Left ventricle myocardium inferior (tissue), 1 donor: Measurements from ENCODE around the gene ZNF385D. TPM values are rescaled to one million over a fixed set of nuclear protein-coding genes. Genes with fewer than 3 reads are reported as not detected.

Source experiments
- DNase-seq: peaks from one replicate; pipeline ENCODE4 v3.0.0-alpha.2; 2020
- H3K27ac ChIP-seq: fragments of 200-600 bp; replicated peaks from 2 replicates; pipeline ENCODE4 v1.8.0; 2021
- H3K27me3 ChIP-seq: fragments of 200-600 bp; 2 replicates; pipeline ENCODE4 v1.8.0; 2021; ENCODE audit warnings: low read depth
- H3K36me3 ChIP-seq: fragments of 200-600 bp; 2 replicates; pipeline ENCODE4 v1.8.0; 2021
- H3K4me1 ChIP-seq: fragments of 200-600 bp; 2 replicates; pipeline ENCODE4 v1.8.0; 2021
- H3K4me3 ChIP-seq: fragments of 200-600 bp; 2 replicates; pipeline ENCODE4 v1.8.0; 2021; ENCODE audit warnings: mild to moderate bottlenecking, moderate library complexity
- H3K9me3 ChIP-seq: fragments of 200-600 bp; replicated peaks from 2 replicates; pipeline ENCODE4 v1.8.0; 2021
- CTCF ChIP-seq: fragments of 200-600 bp; IDR thresholded peaks from 2 replicates; pipeline ENCODE4 v1.8.0; 2021; ENCODE audit warnings: antibody characterized with exemption, mild to moderate bottlenecking, borderline replicate concordance
- intact Hi-C: fragments of 100-400 bp; cut with micrococcal nuclease; formaldehyde crosslinking; loops from one replicate; pipeline ENCODE4 v1.11.0; 2022
- total RNA-seq: library from RNA; stranded (reverse); fragmentation: NEBNext Ultra II Directional; extraction: Animal tissue kit (Norgen Biotek cat#: 25700); gene quantifications from one replicate; pipeline ENCODE4 v1.2.1, GENCODE V29; 2021
- donor health status: DM: no; HTN: yes; CAD: no; lungs with severe emphysema.

ZNF385D gene
- total RNA-seq, 1 donor from 2014 or later: 2.3 TPM

GRCh38 chr3:21744793-21745192 lies 6.2 kb downstream of the ZNF385D start:
- no peaks in the 10 kb centered on the region for H3K9me3 ChIP-seq
- H3K27me3 ChIP-seq: peaks cover 3% of the 10 kb centered on the region
- peak overlapping the region; percentile 29 for H3K4me3 ChIP-seq
- H3K27ac ChIP-seq: peak overlapping the region; percentile 17
- intact Hi-C loops: no loop called here
- TF ChIP-seq CTCF: no peak
- no peaks in the 10 kb centered on the region for H3K36me3 ChIP-seq
- H3K4me1 ChIP-seq: peaks cover 24% of the 10 kb centered on the region
- no peak for DNase-seq

GRCh38 chr3:21738935-21739702 lies 11.9 kb downstream of the ZNF385D start:
- H3K27me3 ChIP-seq: no peaks in the 10 kb centered on the region
- peaks cover 7% of the 10 kb centered on the region for H3K4me1 ChIP-seq
- intact Hi-C loops: no loop called here
- no peak overlapping the region for H3K27ac ChIP-seq
- no peak overlapping the region for H3K4me3 ChIP-seq
- no peaks in the 10 kb centered on the region for H3K36me3 ChIP-seq
- TF ChIP-seq CTCF: no peak
- H3K9me3 ChIP-seq: no peaks in the 10 kb centered on the region
- no peak for DNase-seq

GRCh38 chr3:21738283-21738682 lies 12.7 kb downstream of the ZNF385D start:
- Histone ChIP-seq H3K27me3 (no peaks in the 10 kb centered on the region), H3K36me3 (no peaks in the 10 kb centered on the region), H3K4me3 (no peak overlapping the region), H3K27ac (no peak overlapping the region), H3K4me1 (peaks cover 7% of the 10 kb centered on the region), H3K9me3 (no peaks in the 10 kb centered on the region)
- no peak for DNase-seq
- no peak for TF ChIP-seq CTCF
- intact Hi-C loops: no loop called here

- no peak for TF ChIP-seq CTCF
- H3K9me3 ChIP-seq: no peaks in the 10 kb centered on the region
- intact Hi-C loops: no loop called here
Observed at GRCh38 chr3:21734746-21735145, 16.3 kb downstream of the ZNF385D start.

GRCh38 chr3:21729888-21730459 lies 21.0 kb downstream of the ZNF385D start:
- intact Hi-C loops: no loop called here
- Histone ChIP-seq H3K36me3 (no peaks in the 10 kb centered on the region), H3K27me3 (no peaks in the 10 kb centered on the region), H3K4me3 (no peak overlapping the region), H3K27ac (no peak overlapping the region), H3K9me3 (peaks cover 15% of the 10 kb centered on the region), H3K4me1 (no peaks in the 10 kb centered on the region)
- no peak for DNase-seq
- no peak for TF ChIP-seq CTCF

More at GRCh38 chr3:21734746-21735145, 16.3 kb downstream of the ZNF385D start:
- Histone ChIP-seq H3K27ac (no peak overlapping the region), H3K4me1 (peaks cover 7% of the 10 kb centered on the region), H3K4me3 (no peak overlapping the region), H3K27me3 (no peaks in the 10 kb centered on the region), H3K36me3 (no peaks in the 10 kb centered on the region)
- DNase-seq: no peak
